HTERT RPE-1 (cell line): Measurements from ENCODE around the gene KATNAL1.
"Not testable (repeated sequence)": the region's sequence is repeated elsewhere in the genome, so short reads cannot be mapped to it uniquely, and the experiment has no call there.

Experiments
- in situ Hi-C: fragments of 300-500 bp; cut with MboI; formaldehyde crosslinking; loops from 4 replicates; pipeline ENCODE4 v1.14.3; 2020; ENCODE audit warnings: low sequenced_read_pairs

Gene KATNAL1

DNA sequence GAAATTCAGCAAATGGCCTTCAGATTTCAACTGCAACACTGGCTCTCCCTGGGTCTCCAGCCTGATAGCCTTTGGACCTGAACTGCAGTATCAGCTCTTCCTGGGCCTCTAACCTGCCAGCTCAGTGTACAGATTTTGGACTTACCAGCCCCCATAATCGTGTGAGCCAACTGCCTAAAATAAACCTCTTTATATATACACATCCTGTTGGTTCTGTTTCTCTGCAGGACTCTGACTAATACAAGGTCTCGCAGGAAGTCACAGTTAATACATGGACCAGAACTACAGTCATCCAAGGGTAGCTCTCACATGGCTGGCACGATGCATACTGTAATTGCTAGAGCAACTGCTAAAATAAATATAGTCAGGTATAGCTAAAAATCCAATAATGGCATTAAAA, 85.1 kb downstream of the KATNAL1 start:
- in situ Hi-C loops, result no loop called here

DNA sequence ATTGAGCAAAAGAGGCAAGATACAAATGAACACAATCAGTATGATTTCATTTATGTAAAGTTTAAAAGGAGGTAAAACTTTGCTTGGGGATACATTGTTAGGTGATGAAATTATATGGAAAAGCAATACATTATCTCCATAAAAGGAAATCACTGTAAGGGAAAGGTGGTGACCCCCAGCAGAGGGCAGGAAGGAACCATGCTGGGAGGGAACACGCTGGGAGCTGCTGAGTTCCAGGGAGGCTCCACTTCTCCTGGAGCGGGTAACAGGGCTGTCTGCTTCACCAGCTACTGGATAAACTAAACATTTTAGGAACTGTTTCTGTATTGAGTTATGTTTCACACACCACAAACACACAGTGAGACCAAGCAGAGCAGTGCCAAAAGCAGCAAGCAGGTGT, 91.2 kb downstream of the KATNAL1 start:
- in situ Hi-C loops, result no loop called here

DNA sequence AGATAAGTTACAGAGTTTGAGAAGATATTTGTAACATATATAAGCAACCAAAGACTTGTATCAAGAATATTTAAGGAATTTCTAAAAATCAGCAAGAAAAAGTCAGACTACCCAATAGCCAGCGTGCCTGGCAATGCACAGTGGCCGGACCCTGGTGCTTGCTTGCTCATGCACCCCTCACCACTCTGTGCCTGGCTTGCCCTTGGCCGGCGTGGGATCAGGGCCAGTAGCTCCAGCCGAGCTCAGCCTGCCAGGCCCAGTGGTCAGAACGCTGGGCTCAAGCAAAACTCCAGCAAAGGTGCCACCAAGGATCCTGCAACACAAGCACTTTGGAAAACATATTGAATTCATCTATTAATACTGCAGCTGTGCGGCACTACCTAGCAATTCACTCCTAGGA, 95.1 kb downstream of the KATNAL1 start:
- in situ Hi-C loops, result no loop called here

DNA sequence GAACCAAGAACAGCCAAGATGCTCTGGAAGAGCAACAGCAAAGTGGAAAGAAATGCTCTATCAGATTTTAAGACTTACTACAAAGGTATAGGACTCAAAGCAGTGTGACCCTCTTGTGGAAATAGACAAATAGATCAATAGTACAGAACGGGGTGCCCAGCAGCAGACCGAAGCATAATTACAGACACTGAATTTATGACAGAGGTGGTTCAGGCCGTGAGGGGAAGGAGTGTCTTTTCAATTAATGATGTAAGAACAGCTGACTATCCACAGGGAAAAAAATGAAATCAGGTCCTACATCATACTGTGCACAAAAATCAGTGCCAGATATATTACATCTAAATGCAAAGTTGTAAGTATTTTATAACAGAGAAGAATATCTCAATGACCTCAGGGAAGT, 95.6 kb downstream of the KATNAL1 start:
- in situ Hi-C loops, result no loop called here

DNA sequence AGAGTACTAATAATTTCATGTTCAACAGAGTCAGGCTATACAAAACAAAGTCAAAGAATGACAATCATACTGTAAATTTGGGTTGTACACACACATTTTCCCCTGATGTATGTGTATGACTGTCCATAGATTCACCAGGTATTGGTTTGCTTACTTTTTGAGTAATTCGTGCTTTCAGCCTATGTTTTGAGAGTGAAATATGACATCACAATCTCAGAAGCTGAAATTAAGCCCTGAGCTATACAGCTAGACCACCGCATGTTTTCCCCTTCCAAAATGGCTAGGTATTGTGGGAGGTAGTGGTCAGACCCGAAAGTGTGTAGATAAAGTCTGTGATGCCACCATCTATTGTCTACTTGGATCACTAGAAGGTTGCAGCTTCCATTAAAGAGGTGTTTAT, 102.8 kb downstream of the KATNAL1 start:
- in situ Hi-C loops, result no loop called here

DNA sequence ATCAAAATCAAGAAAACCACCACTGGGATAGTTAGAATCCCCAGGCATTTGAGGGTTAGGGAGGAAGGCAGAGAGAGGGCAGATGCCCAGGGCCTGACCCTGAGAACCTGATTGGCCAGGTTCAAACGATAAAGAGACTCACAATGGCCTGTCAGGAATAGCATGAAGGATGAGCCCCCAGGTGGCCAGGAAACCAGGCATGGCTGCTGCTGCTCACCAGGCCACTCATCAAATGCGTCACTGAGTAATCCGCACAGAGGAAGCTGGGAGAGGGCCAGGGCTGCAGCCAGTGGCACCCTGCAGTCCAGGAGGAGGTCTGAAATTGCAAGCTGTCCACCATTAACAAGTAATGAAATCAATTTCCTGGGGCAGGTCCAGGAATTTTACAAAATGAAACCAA, 111.3 kb downstream of the KATNAL1 start:
- in situ Hi-C loops, result no loop called here

DNA sequence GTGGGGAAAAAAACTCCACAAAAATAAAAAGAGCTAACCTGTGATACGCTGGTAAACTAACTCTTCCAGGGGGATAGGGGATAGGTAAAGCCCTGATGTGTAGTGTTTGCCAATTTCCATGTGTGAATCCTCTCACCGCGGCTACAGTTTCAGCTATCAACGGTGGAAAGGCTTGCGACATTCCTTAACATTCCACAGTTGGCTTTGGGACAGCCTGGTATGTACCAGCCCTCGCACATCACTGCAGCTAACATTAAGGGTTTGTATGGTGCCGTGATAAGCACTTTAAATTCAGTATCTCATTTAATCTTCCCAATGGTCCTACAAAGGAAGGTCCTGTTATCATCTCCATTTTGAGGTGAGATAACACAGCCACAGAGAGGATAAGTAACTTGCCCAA, 112.4 kb downstream of the KATNAL1 start:
- in situ Hi-C loops, result no loop called here

DNA sequence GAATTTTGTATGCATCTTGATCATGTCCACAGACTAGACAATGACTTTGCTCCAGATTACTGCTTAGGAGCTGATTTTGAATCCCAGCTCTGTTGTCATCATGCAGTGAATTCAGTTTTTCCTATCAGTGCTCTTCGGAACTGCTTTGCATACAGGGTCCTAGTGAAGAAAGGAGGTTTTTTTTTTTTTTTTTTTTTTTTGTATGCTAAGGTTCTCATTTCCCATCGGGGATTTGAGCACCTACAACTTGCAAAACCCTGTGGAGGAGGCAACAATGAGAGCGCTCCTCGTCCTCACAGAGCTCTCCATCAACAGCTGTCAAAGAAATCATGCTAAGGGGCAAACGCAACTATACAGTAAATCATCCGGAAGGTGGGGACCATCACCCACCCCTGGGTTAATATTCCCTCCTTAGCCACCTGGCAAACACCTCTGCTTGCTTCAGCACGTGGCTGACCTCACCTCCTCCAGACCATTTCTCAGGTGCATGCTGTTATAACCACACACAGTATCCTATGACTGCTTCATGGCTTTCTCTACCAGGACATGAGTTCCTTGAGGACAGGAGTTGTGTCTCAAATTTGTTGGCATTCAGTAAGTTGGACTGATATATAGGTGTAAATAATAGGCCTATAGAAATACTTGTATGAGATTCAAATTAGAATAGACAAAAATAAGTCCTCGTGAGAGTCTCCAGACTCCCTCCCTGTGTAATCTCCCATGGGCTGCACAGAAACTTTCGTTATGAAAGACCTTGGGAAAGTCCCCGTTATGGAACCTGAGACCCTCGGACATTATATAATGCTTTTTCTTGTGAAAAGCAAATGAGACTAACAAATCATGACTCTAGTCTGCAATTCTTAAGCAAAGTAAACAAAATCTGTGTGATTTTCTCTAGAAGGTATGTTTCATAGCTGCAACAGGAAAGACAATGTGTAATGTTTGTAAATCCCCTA, 113.8 kb downstream of the KATNAL1 start:
- in situ Hi-C loops, result no loop called here

DNA sequence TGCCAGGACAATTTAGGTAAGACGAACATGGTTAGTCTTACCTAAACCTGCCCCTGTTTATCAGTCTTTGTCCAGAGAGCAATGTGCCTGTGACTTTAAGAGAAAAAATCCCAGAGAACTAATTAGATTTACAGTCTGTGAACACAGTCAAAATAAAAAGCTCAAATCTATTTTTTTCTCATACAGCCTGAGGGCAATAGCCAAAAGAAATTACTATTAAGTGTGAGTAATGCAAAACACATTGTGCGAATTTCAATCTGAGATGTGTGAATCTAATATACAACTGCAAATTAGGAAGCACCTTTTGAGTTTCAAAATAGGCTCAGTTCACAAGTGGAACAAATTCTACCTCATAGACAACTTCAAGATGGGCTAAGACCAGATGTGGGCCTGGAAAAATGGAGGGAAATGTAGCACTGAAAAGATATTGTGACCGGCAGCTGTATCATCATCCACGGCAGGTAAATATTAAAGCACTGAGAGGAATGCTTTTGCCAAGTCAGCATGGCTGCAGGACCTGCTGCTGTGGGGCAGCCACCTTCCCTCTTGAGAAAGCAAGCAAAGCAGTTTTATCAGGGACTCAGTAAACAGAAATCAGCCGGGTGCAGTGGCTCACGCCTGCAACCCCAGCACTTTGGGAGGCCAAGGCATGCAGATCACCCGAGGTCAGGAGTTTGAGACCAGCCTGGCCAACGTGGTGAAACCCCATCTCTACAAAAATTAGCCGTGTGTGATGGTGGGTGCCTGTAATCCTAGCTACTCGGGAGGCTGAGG, 114.8 kb downstream of the KATNAL1 start:
- in situ Hi-C loops, result no loop called here

DNA sequence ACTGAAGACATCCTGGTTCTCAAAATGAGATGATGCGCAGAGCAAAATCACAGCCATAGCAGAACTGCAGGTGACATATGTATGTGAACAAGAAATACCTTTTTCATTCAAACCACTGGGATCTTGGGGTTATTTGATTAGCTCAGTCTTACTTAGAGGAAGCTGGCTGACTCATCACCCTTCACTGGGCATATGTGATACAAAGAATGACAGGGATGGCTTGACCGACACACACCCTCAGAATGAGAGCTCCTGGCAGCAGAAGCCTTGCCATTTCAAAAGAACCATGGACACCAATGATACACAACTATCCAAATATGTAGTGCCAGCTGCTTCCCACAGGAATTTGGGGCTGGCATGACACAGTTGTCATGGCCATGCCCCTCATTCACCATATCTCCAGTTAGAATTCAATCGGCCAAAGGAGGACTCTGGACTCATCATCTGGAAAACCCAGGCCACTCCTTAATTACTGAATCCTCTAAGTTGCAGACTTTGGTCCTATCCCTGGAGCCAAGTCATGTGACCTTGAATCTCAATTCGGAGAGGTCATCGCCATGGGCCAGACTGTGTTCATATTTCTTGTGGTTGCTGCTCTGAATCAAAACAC, 115.8 kb downstream of the KATNAL1 start:
- in situ Hi-C loops, result no loop called here

DNA sequence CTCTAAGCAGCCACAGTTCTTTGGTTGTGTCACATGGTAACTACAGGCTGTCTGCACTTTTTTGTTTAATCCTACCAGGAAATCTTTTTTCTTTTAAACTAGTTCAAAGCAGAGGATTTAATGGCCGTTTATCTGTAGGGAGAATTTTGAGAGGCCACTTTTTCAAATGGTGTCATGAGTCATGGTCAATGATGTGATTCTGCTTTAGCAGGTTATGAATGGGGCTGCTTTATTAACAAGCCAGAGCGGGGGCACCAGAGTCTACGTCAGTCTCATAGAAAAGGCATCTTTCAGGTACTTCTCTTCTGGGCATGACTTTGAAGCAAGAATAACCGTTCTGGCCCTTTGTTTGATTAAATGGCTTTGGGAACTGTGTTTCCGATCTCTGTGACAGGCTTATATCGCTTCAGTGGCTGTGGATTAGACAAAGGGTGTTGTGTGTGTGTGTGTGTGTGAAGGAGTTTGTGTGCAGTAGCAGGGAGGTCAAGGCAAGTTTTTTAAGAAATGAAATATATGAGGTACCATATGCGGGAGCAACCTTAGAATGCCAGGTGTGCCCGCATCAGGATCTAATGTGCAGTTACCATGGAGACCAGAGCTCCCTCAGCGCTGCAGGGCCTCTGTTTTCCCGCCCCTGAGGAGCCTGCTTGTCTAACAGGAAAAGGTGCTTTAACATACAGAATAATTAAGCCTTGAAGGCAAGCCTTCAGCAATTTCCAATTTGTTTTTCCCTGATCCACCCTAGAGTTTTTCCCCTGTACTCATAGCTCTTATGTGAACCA, 120.5 kb downstream of the KATNAL1 start:
- in situ Hi-C loops, result no loop called here

DNA sequence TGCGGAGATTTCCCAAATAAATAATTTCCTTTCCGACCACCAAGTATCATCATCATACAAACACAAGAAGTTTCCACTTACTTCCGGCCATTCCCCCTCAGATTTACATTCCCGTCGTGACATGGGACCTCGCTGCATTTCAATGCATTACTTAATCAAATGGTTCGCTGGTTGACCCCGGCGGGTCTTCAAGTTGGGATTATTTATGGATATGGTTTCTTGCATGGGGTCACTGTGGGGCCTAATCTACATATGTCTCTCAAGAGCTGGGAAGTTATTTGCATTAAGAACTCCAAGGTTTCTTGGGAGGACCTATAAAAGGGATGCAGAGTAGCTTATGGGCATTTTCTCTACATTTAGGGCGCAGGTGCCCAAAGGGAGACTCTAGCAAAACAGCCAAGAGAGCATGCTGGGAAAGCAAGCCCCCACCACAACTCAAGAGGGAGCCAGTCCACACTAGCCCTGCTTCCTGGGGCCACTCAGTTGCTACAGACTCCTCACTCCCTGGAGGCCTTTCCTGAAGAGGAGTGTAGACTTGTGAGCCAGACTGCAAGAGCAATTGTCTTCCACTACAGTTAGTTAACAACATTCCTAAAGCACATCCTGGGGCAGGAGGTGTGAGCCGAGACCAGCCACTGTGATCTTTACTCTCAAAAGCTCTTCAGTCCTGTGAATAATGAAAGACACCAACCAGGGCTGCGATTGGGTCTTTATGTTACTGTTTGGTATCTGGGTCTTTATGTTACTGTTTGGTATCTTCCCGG, 125.3 kb downstream of the KATNAL1 start:
- in situ Hi-C loops, result no loop called here

DNA sequence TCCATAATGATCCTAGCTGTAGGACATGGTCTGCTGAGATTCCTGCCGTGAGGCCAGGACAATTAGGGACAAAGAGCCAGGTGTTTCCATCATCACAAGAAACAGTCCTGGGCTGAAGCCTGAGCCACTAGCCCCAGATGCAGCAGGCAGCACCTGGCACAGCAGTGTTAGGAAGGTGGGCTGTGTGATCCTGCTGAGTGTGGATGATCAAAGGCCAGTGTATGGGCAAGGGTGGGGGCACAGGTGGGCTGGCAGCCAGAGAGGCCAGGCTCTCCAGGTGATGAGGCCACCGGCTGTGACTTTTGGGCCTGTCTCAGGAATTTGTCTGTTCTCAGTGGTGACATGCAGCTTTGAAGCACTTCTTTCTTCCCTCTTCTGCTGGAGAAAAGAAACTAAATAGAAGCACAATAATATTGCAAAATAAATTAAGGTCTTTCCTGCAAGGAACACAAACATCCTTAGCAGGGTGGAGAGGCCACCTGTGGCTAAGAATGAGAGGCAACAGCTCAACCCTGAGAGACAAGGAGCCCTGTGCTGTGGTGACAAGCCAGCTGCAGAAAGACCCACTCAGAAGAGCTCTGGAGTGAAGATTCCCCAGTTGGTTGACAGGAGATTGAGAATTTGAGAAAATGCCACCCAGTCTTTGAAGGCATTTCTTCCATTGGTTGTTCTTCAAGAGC, 127.6 kb downstream of the KATNAL1 start:
- in situ Hi-C loops, result no loop called here

DNA sequence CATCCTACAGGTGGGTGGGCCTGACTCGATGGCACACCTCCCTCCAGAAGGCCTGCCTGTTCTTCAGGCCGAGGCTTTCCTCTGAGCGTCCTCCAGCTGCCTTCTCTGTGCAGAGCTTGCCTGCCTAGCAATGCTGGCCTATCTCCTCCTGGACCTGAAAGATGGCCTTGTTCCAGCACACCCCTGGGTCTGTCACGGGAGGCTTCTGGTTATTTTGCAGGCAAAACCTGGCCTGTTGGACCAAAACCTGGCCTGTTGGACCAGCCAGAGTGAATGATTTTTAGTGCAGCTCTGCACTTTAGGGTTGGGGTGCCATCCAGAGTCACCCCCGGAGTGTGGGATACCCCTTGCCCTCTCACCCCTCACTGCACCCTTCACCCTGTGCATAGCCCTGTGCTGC, 128.4 kb downstream of the KATNAL1 start:
- in situ Hi-C loops, result no loop called here

DNA sequence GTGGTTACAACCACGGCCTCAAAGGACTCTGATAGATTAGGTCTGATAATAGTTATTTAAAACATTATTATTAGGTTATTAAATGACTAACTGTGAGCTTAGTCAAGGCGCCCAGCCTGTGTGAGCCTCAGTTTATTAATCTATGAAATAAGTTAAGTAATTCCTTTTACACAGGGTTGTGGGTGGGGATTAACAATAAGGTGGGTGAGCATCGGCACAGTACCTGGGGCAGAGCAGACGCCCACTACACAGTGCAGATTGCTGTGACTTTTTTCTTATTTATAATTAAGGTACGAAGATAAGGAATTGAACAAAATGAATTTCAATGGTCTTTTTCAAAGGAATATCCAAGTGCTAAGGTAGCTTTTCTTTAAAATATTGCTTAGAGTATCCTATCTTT, 132.2 kb downstream of the KATNAL1 start:
- in situ Hi-C loops, result no loop called here

DNA sequence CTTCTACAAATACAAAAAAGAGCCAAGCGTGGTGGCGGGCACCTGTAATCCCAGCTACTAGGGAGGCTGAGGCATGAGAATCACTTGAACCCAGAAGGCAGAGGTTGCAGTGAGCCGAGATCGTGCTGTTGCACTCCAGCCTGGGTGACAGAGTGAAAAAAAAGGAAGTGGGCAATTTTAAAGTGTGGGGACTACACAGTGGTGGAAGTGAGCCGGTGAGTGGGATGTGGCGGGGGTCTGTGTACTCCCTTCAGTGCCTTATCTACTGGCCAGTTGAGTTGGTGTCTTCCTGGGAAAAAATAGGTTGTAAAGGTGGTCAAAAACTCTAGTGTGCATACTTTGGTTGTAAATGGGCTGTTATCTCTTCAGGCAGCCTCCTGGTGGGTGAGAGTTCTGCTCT, 133.1 kb downstream of the KATNAL1 start:
- in situ Hi-C loops, result not testable (repeated sequence)

DNA sequence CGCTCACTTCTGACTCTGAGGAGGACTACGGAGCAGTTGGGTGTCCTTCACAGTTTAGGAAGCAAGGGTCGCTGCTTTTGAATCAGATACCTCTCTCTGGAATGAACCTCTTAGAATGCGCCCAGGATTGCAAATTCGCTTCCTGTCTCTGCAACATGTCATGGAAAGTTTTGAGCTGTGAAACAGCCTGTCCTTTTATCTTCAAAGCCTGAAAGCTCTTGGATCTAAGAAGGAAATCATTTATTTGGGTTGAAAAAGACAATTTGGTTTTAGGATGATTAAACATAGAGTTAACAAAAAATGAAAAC, 134.1 kb downstream of the KATNAL1 start:
- in situ Hi-C loops, result no loop called here

DNA sequence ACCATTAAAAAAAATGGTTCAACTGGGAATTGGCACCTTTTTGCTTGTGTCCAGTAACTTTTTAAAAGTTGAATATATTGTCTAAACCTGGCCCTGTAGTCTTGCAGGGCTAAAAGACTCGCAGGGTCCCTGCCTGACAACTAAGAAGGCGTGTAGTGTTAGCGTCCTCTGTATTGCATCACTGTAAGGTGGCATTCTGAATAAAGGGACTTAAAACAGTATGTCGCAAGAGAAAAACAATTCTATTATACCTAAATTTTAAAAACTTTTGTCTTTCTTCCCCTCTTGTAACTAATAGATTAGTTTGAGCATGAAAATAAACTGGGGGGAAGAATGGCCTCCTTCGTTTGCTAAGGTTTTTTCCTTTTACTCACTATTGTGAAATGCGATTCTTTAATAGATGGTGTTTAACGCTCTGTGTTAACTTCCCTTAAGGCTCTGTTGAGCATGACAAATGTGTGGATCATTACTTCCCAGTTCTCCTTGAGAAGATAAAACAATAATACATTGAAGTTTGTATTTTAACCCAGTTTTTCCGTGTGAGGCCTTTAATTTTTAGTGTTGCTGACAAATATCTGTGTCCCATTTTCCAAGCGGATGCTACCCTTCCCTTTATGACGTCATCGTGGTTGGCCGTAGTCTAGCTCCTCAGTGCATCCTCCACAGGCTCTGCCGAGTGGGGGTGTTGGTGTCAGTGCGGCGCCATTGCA, 134.6 kb downstream of the KATNAL1 start:
- in situ Hi-C loops, result no loop called here

DNA sequence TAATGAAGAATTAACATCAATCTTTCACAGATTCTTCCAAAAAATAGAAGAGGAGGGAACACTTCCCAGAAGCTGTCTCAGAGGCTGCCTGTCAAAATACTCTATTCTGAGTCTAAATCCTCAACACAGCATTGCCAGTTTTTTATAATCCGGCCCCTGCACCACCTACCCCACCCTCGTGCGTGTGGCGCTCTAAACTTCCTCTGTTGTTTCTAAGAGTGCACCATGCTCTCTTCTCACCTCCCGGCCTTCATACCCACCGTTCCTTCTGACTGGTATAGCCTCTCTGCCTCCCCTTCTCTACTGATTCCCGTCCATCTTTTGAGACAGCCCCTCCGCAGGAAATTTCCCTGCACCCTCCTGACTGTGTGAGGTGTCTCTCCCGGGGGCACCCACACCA, 136.8 kb downstream of the KATNAL1 start:
- in situ Hi-C loops, result no loop called here
